Astrocyte (in vitro differentiated cells and primary cell): ENCODE measurements around the gene MAFF. TPM values are rescaled to one million over a fixed set of nuclear protein-coding genes. Genes with fewer than 3 reads are reported as not detected.

ENCODE experiments used
- DNase-seq: peaks from one replicate; pipeline ENCODE4 v3.0.0-alpha.2; 2010; ENCODE audit warnings: low read depth
- FAIRE-seq: peaks from 2 replicates; lab custom pipeline; 2011; peaks lifted over from hg19 to GRCh38; lab: Jason Lieb, UNC
- H2AFZ ChIP-seq: 2 replicates; pipeline ENCODE4 v1.6.0; 2012; ENCODE audit warnings: low read depth, low read length, inconsistent platforms
- H3K27ac ChIP-seq: 2 replicates; pipeline ENCODE4 v1.5.1; 2011; ENCODE audit warnings: low read depth, low read length, inconsistent platforms
- H3K27me3 ChIP-seq: 2 replicates; pipeline ENCODE4 v1.6.0; 2011; ENCODE audit warnings: low read length, inconsistent platforms; ENCODE audit not compliant: insufficient read depth
- H3K36me3 ChIP-seq: 2 replicates; pipeline ENCODE4 v1.5.1; 2011; ENCODE audit warnings: low read length, inconsistent platforms; ENCODE audit not compliant: insufficient read depth
- H3K4me1 ChIP-seq: 2 replicates; pipeline ENCODE4 v1.5.1; 2011; ENCODE audit warnings: low read length, inconsistent platforms; ENCODE audit not compliant: insufficient read depth
- H3K4me2 ChIP-seq: 2 replicates; pipeline ENCODE4 v1.6.0; 2012; ENCODE audit warnings: low read length, inconsistent platforms
- H3K4me3 ChIP-seq: 2 replicates; pipeline ENCODE4 v1.5.1; 2011; ENCODE audit warnings: low read depth, mild to moderate bottlenecking, low read length, inconsistent platforms; ENCODE audit not compliant: insufficient read depth
- H3K79me2 ChIP-seq: 2 replicates; pipeline ENCODE4 v1.6.0; 2012; ENCODE audit warnings: mild to moderate bottlenecking, low read length, inconsistent platforms; ENCODE audit not compliant: insufficient read depth
- H3K9ac ChIP-seq: 2 replicates; pipeline ENCODE4 v1.6.0; 2012; ENCODE audit warnings: mild to moderate bottlenecking, low read length, inconsistent platforms
- H3K9me3 ChIP-seq: 2 replicates; pipeline ENCODE4 v1.5.1; 2012; ENCODE audit warnings: low read depth, mild to moderate bottlenecking, low read length, inconsistent platforms; ENCODE audit not compliant: insufficient read depth
- H4K20me1 ChIP-seq: 2 replicates; pipeline ENCODE4 v1.6.0; 2012; ENCODE audit warnings: low read length, inconsistent platforms; ENCODE audit not compliant: insufficient read depth
- H3K27ac Mint-ChIP-seq: one replicate; pipeline ENCODE4 v1.8.0; 2021; ENCODE audit warnings: mild to moderate bottlenecking, mixed read lengths; ENCODE audit not compliant: unreplicated experiment
- H3K27me3 Mint-ChIP-seq: one replicate; pipeline ENCODE4 v1.8.0; 2021; ENCODE audit warnings: low read depth, mixed read lengths; ENCODE audit not compliant: unreplicated experiment
- H3K36me3 Mint-ChIP-seq: one replicate; pipeline ENCODE4 v1.8.0; 2021; ENCODE audit warnings: low read depth, mixed read lengths; ENCODE audit not compliant: unreplicated experiment
- H3K4me1 Mint-ChIP-seq: one replicate; pipeline ENCODE4 v1.8.0; 2021; ENCODE audit warnings: low read depth, mixed read lengths; ENCODE audit not compliant: unreplicated experiment
- H3K4me3 Mint-ChIP-seq: one replicate; pipeline ENCODE4 v1.8.0; 2021; ENCODE audit warnings: mild to moderate bottlenecking, moderate library complexity, mixed read lengths; ENCODE audit not compliant: unreplicated experiment
- H3K9me3 Mint-ChIP-seq: one replicate; pipeline ENCODE4 v1.8.0; 2021; ENCODE audit warnings: mild to moderate bottlenecking, mixed read lengths; ENCODE audit not compliant: unreplicated experiment
- EZH2 ChIP-seq: IDR thresholded peaks from 2 replicates; pipeline ENCODE4 v1.6.1; 2012; ENCODE audit warnings: mild to moderate bottlenecking, low read length, inconsistent platforms; ENCODE audit not compliant: insufficient read depth
- total RNA-seq: library from RNA; stranded (reverse); gene quantifications from 2 replicates; pipeline ENCODE4 v1.2.1, GENCODE V29; 2021
- TF ChIP-seq, protein P1 (sequence below): IDR thresholded peaks from 2 replicates; pipeline ENCODE4 v1.5.1; 2011; ENCODE audit warnings: low read depth, mild to moderate bottlenecking, inconsistent platforms, low read length, moderate library complexity; ENCODE audit not compliant: insufficient read depth

MAFF gene
- total RNA-seq, 1 donor from 2014 or later = 18.2 TPM

DNA sequence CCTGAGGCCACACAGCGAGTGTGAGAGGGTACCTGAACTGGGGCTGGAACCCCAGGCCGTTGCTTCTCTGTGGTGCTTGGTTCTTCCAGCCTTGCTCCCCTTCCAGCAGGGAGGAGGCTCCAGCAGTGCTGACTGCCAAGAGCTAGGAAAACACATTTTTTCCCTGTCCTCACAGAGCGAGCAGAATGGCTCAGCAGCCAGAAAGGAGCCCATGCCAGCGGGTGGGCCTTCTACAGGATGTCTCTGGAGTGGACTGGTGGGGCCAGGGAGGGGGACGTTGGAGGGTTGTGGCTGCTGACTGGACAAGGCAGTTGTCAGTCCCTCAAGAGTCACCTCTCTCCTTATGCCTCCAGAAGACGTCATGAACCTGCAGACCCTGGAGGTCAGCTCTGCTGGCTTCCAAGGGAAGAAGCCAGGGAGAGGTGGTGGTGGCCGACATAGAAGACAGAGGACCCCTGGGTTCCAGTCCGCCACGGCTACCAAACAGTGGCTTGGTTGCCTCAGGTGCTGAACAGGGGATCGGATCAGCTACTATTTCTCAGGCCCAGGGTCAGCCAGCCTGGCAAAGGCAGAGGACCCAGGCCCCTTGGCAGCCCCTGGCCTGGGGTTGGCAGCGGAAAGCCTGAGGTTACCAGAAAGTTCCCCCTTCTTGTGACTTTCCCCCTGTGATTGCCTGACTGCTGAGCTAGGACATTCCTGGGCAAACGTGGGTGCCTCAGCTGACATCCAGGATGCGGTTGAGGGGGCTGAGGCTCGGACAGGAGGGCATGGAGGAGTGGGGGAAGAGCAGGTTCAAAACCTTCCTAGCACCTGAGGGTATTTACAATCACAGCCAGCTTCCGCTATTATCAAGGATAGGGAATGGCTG is 3.7 kb downstream of the MAFF start:
- Mint-ChIP-seq H3K36me3 (peaks cover 11% of the 10 kb centered on the region), H3K9me3 (no peaks in the 10 kb centered on the region), H3K27ac (no peak overlapping the region), H3K27me3 (no peaks in the 10 kb centered on the region), H3K4me3 (no peak overlapping the region), H3K4me1 (peaks cover 19% of the 10 kb centered on the region)
- Histone ChIP-seq H2AFZ (no peak overlapping the region), H3K9ac (peak overlapping the region; percentile 99), H3K27me3 (no peaks in the 10 kb centered on the region), H3K4me1 (peaks cover 38% of the 10 kb centered on the region), H4K20me1 (peaks cover 69% of the 10 kb centered on the region), H3K36me3 (no peaks in the 10 kb centered on the region), H3K4me3 (peak overlapping the region; percentile 88), H3K9me3 (no peaks in the 10 kb centered on the region), H3K79me2 (peaks cover 75% of the 10 kb centered on the region), H3K27ac (peak overlapping the region; percentile 99), H3K4me2 (peak overlapping the region; percentile 95)
- FAIRE-seq = peak; percentile 45
- TF ChIP-seq EZH2 = no peak
- TF ChIP-seq, protein P1, sequence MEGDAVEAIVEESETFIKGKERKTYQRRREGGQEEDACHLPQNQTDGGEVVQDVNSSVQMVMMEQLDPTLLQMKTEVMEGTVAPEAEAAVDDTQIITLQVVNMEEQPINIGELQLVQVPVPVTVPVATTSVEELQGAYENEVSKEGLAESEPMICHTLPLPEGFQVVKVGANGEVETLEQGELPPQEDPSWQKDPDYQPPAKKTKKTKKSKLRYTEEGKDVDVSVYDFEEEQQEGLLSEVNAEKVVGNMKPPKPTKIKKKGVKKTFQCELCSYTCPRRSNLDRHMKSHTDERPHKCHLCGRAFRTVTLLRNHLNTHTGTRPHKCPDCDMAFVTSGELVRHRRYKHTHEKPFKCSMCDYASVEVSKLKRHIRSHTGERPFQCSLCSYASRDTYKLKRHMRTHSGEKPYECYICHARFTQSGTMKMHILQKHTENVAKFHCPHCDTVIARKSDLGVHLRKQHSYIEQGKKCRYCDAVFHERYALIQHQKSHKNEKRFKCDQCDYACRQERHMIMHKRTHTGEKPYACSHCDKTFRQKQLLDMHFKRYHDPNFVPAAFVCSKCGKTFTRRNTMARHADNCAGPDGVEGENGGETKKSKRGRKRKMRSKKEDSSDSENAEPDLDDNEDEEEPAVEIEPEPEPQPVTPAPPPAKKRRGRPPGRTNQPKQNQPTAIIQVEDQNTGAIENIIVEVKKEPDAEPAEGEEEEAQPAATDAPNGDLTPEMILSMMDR = no peak
- peak; percentile 84 for DNase-seq

- Histone ChIP-seq H4K20me1 (peaks cover 78% of the 10 kb centered on the region), H3K27me3 (no peaks in the 10 kb centered on the region), H3K27ac (no peak overlapping the region), H3K9ac (no peak overlapping the region), H2AFZ (no peak overlapping the region), H3K9me3 (no peaks in the 10 kb centered on the region), H3K4me2 (no peak overlapping the region), H3K79me2 (peaks cover 85% of the 10 kb centered on the region), H3K4me3 (no peak overlapping the region), H3K4me1 (peaks cover 30% of the 10 kb centered on the region), H3K36me3 (no peaks in the 10 kb centered on the region)
- H3K27me3 Mint-ChIP-seq = no peaks in the 10 kb centered on the region
- no peak overlapping the region for H3K27ac Mint-ChIP-seq
- H3K9me3 Mint-ChIP-seq = no peaks in the 10 kb centered on the region
- peaks cover 18% of the 10 kb centered on the region for H3K36me3 Mint-ChIP-seq
- no peak for FAIRE-seq
- TF ChIP-seq, protein P1 = no peak
- no peak for TF ChIP-seq EZH2
- DNase-seq = no peak
- H3K4me3 Mint-ChIP-seq = no peak overlapping the region
- H3K4me1 Mint-ChIP-seq = peaks cover 16% of the 10 kb centered on the region
Observed at GRCh38 chr22:38207898-38208432, 6.2 kb downstream of the MAFF start.

- DNase-seq (no peak), FAIRE-seq (no peak)
- peaks cover 18% of the 10 kb centered on the region for H3K36me3 Mint-ChIP-seq
- H3K9me3 Mint-ChIP-seq = no peaks in the 10 kb centered on the region
- peaks cover 24% of the 10 kb centered on the region for H3K4me1 ChIP-seq
- no peaks in the 10 kb centered on the region for H3K9me3 ChIP-seq
- peaks cover 84% of the 10 kb centered on the region for H3K79me2 ChIP-seq
- H4K20me1 ChIP-seq = peaks cover 78% of the 10 kb centered on the region
- H3K4me1 Mint-ChIP-seq = peaks cover 16% of the 10 kb centered on the region
- no peaks in the 10 kb centered on the region for H3K27me3 ChIP-seq
- H3K4me3 Mint-ChIP-seq = no peak overlapping the region
- no peaks in the 10 kb centered on the region for H3K27me3 Mint-ChIP-seq
- H3K4me3 ChIP-seq = no peak overlapping the region
- H3K27ac Mint-ChIP-seq = no peak overlapping the region
- H2AFZ ChIP-seq = no peak overlapping the region
- H3K4me2 ChIP-seq = no peak overlapping the region
- no peak for TF ChIP-seq EZH2
- TF ChIP-seq, protein P1 = no peak
- H3K36me3 ChIP-seq = no peaks in the 10 kb centered on the region
- H3K27ac ChIP-seq = no peak overlapping the region
- no peak overlapping the region for H3K9ac ChIP-seq
Observed at GRCh38 chr22:38208551-38208968, 6.8 kb downstream of the MAFF start.
